HG03159 (cell line): ENCODE data around the gene CELA2B.
"Not testable (repeated sequence)": the region's sequence is repeated elsewhere in the genome, so short reads cannot be mapped to it uniquely, and the experiment has no call there.

ENCODE experiments used
- ATAC-seq: cut with Tn5 transposase; IDR thresholded peaks from one replicate; pipeline ENCODE4 v1.9.1; 2021; ENCODE audit warnings: mild to moderate bottlenecking, moderate library complexity; ENCODE audit not compliant: unreplicated experiment

Gene CELA2B

GRCh38 chr1:15465674-15466073, 10.2 kb upstream of the CELA2B start:
- ATAC-seq, result no peak

- ATAC-seq, result not testable (repeated sequence)
Measured at GRCh38 chr1:15466955-15467625, 8.8 kb upstream of the CELA2B start.

- no peak for ATAC-seq
Measured at GRCh38 chr1:15468145-15468544, 7.8 kb upstream of the CELA2B start.

- no peak for ATAC-seq
Measured at GRCh38 chr1:15469361-15469760, 6.5 kb upstream of the CELA2B start.

- ATAC-seq, result not testable (repeated sequence)
Measured at GRCh38 chr1:15469821-15470448, 6.0 kb upstream of the CELA2B start.

GRCh38 chr1:15471067-15471466, 4.8 kb upstream of the CELA2B start:
- ATAC-seq, result not testable (repeated sequence)

- ATAC-seq, result not testable (repeated sequence)
Measured at GRCh38 chr1:15471723-15472122, 4.2 kb upstream of the CELA2B start.

- no peak for ATAC-seq
Measured at GRCh38 chr1:15472587-15472986, 3.3 kb upstream of the CELA2B start.

GRCh38 chr1:15476927-15477326, 1.0 kb downstream of the CELA2B start:
- ATAC-seq, result no peak

- no peak for ATAC-seq
Measured at GRCh38 chr1:15477646-15478212, 1.8 kb downstream of the CELA2B start.

- no peak for ATAC-seq
Measured at GRCh38 chr1:15479654-15480347, 3.9 kb downstream of the CELA2B start.

GRCh38 chr1:15482455-15482854, 6.6 kb downstream of the CELA2B start:
- ATAC-seq, result not testable (repeated sequence)

- ATAC-seq, result not testable (repeated sequence)
Measured at GRCh38 chr1:15482983-15483543, 7.2 kb downstream of the CELA2B start.

GRCh38 chr1:15483971-15484370, 8.1 kb downstream of the CELA2B start:
- no peak for ATAC-seq

GRCh38 chr1:15484443-15484842, 8.5 kb downstream of the CELA2B start:
- not testable (repeated sequence) for ATAC-seq

- ATAC-seq, result no peak
Measured at GRCh38 chr1:15485636-15486035, 9.7 kb downstream of the CELA2B start.

GRCh38 chr1:15486844-15487610, 11.1 kb downstream of the CELA2B start:
- not testable (repeated sequence) for ATAC-seq

GRCh38 chr1:15488371-15488770, 12.5 kb downstream of the CELA2B start:
- ATAC-seq, result no peak

- ATAC-seq, result no peak
Measured at GRCh38 chr1:15489052-15489736, 13.3 kb downstream of the CELA2B start.

- not testable (repeated sequence) for ATAC-seq
Measured at GRCh38 chr1:15491010-15491409, 15.1 kb downstream of the CELA2B start.
